HG03097 (cell line): ENCODE results near the gene PIEZO1.

ENCODE experiments used
- ATAC-seq: cut with Tn5 transposase; IDR thresholded peaks from one replicate; pipeline ENCODE4 v1.9.1; 2021; ENCODE audit not compliant: unreplicated experiment, low FRiP score

Gene PIEZO1

GRCh38 chr16:88754109-88754911 is 30.7 kb downstream of the PIEZO1 start:
- no peak for ATAC-seq

DNA sequence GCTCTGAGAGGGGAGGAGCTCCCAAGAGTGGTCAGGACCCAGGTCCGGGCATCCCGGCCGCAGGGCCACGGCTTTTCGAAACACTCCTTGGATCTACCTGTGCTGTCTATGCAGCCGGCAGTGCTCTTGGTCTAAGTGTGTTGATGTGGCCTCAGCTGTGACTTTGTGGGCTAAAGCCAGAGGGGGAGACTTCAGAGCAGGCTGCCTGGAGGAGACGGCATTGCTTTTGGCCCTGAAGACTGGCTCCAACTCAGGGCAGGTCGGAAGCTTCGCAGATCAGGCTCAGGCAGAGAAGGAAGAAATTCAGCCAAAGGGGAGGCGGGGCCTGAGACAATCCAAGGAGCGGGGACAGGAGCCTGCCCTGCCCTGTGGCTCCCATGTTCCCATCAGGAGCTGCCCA is 31.4 kb downstream of the PIEZO1 start:
- ATAC-seq = no peak

DNA sequence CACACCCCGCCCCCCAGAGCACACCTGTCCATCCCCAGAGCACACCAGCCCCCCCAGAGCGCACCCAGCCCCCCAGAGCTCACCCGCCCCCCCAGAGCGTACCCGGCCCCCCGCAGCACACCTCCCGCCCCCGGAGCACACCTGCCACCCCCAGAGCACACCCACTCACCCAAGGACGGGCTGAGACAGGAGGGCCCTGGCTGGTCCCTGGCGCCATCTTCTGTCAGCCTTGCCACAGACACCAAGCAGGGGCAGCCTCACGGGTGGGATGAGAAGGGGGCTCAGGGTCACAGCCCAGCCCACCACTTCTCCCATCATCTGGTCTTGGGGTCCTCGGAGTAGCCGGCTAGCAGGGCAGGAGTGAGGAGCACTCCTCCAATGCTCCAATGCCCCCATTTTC is 31.8 kb downstream of the PIEZO1 start:
- no peak for ATAC-seq

DNA sequence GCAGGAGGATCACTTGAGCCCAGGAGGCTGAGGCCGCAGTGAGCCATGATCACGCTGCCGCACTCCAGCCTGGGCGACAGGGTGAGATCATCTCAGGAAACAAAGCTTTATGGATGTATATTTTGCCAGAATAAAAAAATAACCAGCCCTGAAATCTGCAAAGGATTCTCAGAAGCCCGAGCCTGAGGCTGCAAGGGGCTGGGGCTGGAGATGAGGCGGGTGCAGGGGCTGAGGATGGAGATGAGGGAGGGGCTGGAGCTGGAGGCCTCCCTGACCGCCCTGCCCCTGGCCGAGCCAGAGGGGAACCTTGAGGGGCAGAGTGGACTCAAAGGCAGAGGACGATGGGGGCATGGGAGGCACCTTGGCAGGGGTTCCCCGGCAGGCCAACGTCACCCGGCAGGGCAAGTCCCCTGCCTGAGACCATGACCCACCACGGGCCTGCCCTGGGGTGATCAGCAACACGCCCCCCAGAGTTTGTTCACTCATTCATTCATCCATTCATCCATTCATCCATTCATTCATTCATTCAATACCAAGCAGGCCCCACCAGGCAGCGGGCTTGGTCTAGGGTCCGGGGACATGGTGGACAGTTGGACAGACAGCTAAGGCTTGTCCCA is 32.5 kb downstream of the PIEZO1 start:
- ATAC-seq = no peak

DNA sequence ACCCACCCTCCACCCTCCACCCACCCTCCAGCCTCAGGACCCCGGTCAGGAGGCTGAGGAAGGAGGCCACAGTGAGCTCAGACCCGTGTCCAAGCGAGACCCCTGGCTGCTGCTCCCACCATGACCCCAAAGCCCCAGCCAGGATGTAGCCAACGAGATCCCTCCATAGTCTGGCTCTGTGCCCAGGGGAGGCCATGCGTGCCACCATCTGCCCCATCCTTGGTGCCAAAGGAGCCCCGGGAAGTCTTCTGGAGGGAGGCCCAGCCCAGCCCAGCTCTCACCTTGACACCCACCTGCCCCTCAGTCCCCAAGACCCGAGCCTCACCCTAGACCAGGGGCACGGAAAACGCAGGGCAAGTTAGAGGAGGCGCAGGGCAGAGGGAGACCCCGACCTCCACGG is 34.2 kb downstream of the PIEZO1 start:
- ATAC-seq = no peak

GRCh38 chr16:88749358-88749757 is 35.7 kb downstream of the PIEZO1 start:
- no peak for ATAC-seq

GRCh38 chr16:88748364-88748763 is 36.7 kb downstream of the PIEZO1 start:
- no peak for ATAC-seq

GRCh38 chr16:88747588-88748301 is 37.3 kb downstream of the PIEZO1 start:
- ATAC-seq = no peak

- no peak for ATAC-seq
These were observed 38.5 kb downstream of the PIEZO1 start for GRCh38 chr16:88746506-88746905.

DNA sequence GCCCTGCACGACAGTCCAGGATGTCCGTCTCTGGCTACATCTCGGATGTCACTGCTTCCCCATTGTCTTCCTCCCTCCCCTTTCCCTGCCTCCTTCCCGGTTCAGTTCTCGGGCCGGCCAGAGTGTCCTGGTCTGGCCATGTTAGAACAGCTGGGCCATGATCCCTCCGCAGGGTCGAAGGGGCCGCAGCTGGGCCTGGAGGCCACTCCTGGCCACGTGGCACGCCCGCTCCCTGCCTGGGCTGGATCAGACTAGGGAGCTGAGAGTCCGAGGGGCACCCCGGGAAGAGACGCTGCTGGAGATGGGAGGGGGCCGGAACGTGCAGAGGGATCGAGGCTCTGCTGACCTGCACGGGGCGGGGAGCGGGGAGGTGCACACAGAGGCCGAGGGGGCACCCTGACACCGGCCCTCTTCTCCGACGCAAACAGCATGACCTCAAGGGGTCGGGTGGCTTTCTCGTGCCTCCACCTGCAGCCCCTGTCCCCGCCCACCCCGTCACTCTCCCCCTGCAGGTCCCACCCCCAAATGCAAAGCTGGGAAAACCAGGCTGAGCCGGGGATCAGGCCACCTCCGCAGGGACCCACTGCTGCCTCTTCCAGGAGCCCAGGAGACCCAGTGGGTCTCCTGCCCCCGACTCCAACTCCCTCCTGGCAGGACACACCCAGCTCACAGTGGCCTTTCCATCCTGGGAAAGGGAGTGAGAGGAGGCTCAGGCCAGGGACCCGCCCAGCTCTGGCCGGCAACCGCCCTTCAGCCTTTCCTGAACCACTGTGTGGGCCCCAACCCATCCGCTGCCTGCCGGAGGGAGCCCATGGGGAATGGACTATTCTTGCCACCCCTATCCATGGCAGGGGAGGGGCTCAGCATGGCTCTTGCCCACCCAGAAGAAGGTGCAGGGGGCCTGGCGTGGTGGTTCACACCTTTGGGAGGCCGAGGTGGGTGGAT is 40.2 kb downstream of the PIEZO1 start:
- ATAC-seq = no peak

- no peak for ATAC-seq
These were observed 41.1 kb downstream of the PIEZO1 start for GRCh38 chr16:88743693-88744576.

DNA sequence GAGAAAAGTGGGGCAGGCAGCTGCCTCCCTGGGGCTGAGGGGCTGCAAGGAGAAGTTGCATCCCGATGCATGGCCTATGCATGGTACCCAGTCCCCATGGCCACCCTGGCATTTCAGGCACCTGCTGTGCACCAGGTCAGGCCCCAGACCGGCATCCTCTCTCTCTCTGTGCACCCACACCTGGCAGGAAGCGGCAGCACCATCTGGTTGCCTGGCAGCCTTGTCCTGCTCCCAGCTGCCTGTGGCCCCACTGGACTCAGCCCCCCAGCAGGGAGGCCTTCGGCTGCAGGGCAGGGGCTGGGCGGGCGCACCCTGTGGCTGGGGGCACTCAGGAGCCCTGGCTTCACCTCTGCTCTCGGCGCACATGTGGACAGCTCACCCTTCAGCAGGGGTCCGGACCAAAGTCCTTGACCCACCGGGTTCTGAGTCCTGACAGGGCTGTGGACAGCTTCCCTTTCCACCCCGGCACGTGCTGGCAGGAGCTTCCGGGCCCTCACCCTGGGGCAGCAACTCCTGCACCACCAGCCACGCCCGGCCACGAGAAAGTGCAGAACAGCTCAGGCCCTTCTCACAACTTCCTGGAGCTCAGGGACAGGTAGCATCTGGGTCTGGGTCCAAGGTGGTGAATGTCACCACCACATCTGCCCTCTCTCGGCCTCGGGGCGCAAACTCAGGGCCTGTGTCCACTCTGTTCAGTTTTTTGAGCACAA is 42.0 kb downstream of the PIEZO1 start:
- ATAC-seq = no peak

GRCh38 chr16:88741368-88741767 is 43.7 kb downstream of the PIEZO1 start:
- no peak for ATAC-seq

GRCh38 chr16:88740727-88741055 is 44.3 kb downstream of the PIEZO1 start:
- no peak for ATAC-seq

DNA sequence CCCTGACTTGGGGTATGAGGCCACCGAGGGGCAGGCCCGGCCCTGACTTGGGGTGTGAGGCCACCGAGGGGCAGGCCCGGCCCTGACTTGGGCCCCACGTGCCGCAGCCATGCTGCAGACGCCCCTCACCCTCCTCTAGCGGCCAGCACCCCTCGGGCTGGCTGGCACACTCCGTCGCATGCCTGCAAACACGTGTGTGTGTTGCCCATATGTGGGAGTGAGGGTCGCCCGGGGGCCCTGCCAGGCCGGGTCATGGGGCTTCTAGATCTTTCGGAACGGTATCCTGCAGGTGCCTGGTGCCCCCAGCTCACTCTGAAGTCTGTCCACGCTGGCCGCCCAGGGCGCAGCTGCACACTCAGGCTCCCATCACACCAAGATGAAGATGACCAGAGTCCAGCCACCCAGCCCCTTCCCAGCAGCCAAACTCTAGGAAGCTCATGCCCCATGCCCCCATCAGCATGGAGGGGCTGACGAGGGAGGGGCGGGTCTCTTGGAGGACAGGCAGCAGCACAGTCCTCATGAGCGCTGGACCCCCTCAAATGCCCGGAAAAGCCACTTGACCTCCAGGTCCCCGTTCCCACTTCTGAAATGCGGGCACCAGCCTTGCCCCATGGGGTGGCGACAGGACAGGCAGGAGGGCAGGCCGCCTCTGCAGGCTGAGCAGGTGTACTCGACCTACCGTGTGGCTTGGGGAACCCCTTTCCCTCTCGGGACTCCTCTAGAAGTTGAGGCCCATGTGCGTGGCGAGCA is 44.9 kb downstream of the PIEZO1 start:
- no peak for ATAC-seq

DNA sequence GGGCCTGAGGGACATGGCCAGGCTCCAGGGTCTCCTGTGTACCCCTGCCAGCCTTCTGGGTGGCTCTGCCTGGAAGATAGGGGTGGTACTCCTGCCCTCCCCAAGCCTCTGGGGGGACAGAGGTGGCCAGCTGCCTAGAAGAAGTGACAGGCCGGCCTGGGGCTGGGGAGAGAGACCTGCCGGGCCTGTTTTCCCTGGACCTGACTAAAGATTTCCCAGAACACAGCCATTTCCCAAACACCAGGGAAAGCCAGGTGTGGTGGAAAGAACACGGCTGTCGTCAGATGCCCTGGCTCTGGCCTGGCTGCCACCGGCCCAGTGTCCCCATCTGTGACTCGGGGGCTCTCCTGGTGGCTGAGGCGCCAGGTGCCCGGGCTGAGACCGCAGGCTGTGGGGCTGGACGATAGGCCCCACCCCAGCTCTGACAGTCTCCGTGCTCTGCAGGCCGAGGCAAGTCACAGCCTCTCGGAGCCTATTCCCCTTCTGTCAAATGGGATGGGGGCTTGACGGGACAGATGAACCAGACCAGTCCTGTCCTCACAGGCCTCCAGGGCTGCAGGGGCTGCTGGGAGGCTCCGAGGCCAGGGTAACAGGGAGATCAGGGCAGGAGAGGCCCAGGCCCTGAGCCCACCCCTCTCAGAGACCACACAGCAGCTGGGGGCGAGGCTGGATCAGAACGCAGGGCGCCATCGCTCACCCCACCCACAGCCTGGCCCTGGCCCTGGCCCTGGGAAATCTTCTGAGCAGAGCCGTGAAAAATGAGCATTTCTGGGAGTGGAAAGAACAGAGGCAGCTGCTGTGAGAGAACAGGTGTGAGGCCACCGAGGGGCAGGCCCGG is 45.7 kb downstream of the PIEZO1 start:
- ATAC-seq = no peak
